OCI-LY1 (cell line): ENCODE data around the gene RERE.
A peak's percentile ranks its signal among the peaks of the same experiment; 100 is the strongest.

ENCODE experiments used
- H2AFZ ChIP-seq: fragments of 200-600 bp; sonication (generic), shearing (Covaris generic); 2 replicates; pipeline ENCODE4 v1.6.0; 2014; ENCODE audit warnings: antibody characterized with exemption, mild to moderate bottlenecking, low read length
- H3F3A ChIP-seq: fragments of 200-600 bp; sonication (generic), shearing (Covaris generic); 2 replicates; pipeline ENCODE4 v1.6.0; 2014; ENCODE audit warnings: mild to moderate bottlenecking, antibody characterized with exemption, low read length, moderate library complexity; ENCODE audit not compliant: insufficient read depth
- H3K27ac ChIP-seq: fragments of 200-600 bp; sonication (generic); 2 replicates; pipeline ENCODE4 v1.5.1; 2014; ENCODE audit warnings: low read length, mixed run types, mild to moderate bottlenecking, low read depth; ENCODE audit not compliant: poor library complexity, severe bottlenecking
- H3K27me3 ChIP-seq: fragments of 200-600 bp; sonication (generic); 2 replicates; pipeline ENCODE4 v1.6.0; 2014; ENCODE audit warnings: antibody characterized with exemption, mild to moderate bottlenecking, low read length, moderate library complexity; ENCODE audit not compliant: insufficient read depth
- H3K36me3 ChIP-seq: fragments of 200-600 bp; sonication (generic); 2 replicates; pipeline ENCODE4 v1.6.1; 2014; ENCODE audit warnings: mild to moderate bottlenecking, antibody characterized with exemption, low read length, moderate library complexity, mixed read lengths; ENCODE audit not compliant: insufficient read depth
- H3K4me1 ChIP-seq: fragments of 200-600 bp; sonication (generic); 2 replicates; pipeline ENCODE4 v1.5.1; 2014; ENCODE audit warnings: mild to moderate bottlenecking, low read length, moderate library complexity; ENCODE audit not compliant: insufficient read depth, severe bottlenecking
- H3K4me2 ChIP-seq: fragments of 200-600 bp; sonication (generic), shearing (Covaris generic); 2 replicates; pipeline ENCODE4 v1.6.1; 2014; ENCODE audit warnings: low read length
- H3K4me3 ChIP-seq: fragments of 200-600 bp; sonication (generic); 2 replicates; pipeline ENCODE4 v1.5.1; 2014; ENCODE audit warnings: low read length, low read depth, mild to moderate bottlenecking, mixed read lengths; ENCODE audit not compliant: poor library complexity, severe bottlenecking
- H3K79me2 ChIP-seq: fragments of 200-600 bp; shearing (Covaris generic); 2 replicates; pipeline ENCODE4 v1.6.1; 2016; ENCODE audit warnings: mixed run types, low read length, mixed read lengths; ENCODE audit not compliant: insufficient read depth
- H3K9ac ChIP-seq: fragments of 200-600 bp; sonication (generic), shearing (Covaris generic); 2 replicates; pipeline ENCODE4 v1.6.1; 2014; ENCODE audit warnings: mild to moderate bottlenecking, low read length, mixed read lengths
- H3K9me2 ChIP-seq: fragments of 200-600 bp; sonication (generic), shearing (Covaris generic); 2 replicates; pipeline ENCODE4 v1.6.1; 2014; ENCODE audit warnings: low read depth, mild to moderate bottlenecking, low read length, mixed read lengths
- H3K9me3 ChIP-seq: fragments of 200-600 bp; shearing (Covaris generic); 2 replicates; pipeline ENCODE4 v1.6.1; 2014; ENCODE audit warnings: low read length, mixed read lengths
- H4K20me1 ChIP-seq: fragments of 200-600 bp; sonication (generic), shearing (Covaris generic); 2 replicates; pipeline ENCODE4 v1.6.0; 2016; ENCODE audit warnings: mild to moderate bottlenecking, low read length; ENCODE audit not compliant: insufficient read depth
- CTCF ChIP-seq: fragments of 200-600 bp; sonication (generic), shearing (Covaris generic); IDR thresholded peaks from 2 replicates; pipeline ENCODE4 v1.5.1; 2017; ENCODE audit warnings: mild to moderate bottlenecking, antibody characterized with exemption, low read length, moderate library complexity, mixed read lengths
- EZH2 ChIP-seq: fragments of 200-600 bp; sonication (generic), shearing (Covaris generic); IDR thresholded peaks from 2 replicates; pipeline ENCODE4 v1.8.0; 2017; ENCODE audit warnings: borderline replicate concordance, mixed run types, mild to moderate bottlenecking, antibody characterized with exemption, low read length, moderate library complexity, mixed read lengths

The RERE gene

GRCh38 chr1:8536515-8536914, 280.9 kb downstream of the RERE start:
- Histone ChIP-seq H3K4me1 (peaks cover 44% of the 10 kb centered on the region), H3K4me3 (no peak overlapping the region), H2AFZ (no peak overlapping the region), H3K27me3 (no peaks in the 10 kb centered on the region), H4K20me1 (no peaks in the 10 kb centered on the region), H3K27ac (no peak overlapping the region), H3K4me2 (no peak overlapping the region), H3F3A (no peaks in the 10 kb centered on the region), H3K9me2 (no peaks in the 10 kb centered on the region), H3K9me3 (no peaks in the 10 kb centered on the region), H3K79me2 (no peaks in the 10 kb centered on the region), H3K9ac (no peak overlapping the region), H3K36me3 (no peaks in the 10 kb centered on the region; the same call in 1 of the 2 replicates)
- TF ChIP-seq EZH2 (no peak), CTCF (no peak)

- no peak overlapping the region for H2AFZ ChIP-seq
- peak overlapping the region; percentile 71 for H3K27ac ChIP-seq
- no peaks in the 10 kb centered on the region for H3K36me3 ChIP-seq
- no peaks in the 10 kb centered on the region for H3K27me3 ChIP-seq
- TF ChIP-seq EZH2, result no peak
- TF ChIP-seq CTCF, result no peak
- peak overlapping the region; percentile 47; the same call in 1 of the 2 replicates for H3K4me2 ChIP-seq
- no peaks in the 10 kb centered on the region for H3K9me3 ChIP-seq
- no peaks in the 10 kb centered on the region for H3K79me2 ChIP-seq
- H3K4me1 ChIP-seq, result peaks cover 55% of the 10 kb centered on the region
- H3K9me2 ChIP-seq, result no peaks in the 10 kb centered on the region
- H3K4me3 ChIP-seq, result no peak overlapping the region
- H3F3A ChIP-seq, result no peaks in the 10 kb centered on the region
- H4K20me1 ChIP-seq, result no peaks in the 10 kb centered on the region
- no peak overlapping the region; the same call in 1 of the 2 replicates for H3K9ac ChIP-seq
Observed at GRCh38 chr1:8533907-8534306, 283.5 kb downstream of the RERE start.

- H3K27ac ChIP-seq, result peak overlapping the region; percentile 71
- H3K4me2 ChIP-seq, result peak overlapping the region; percentile 47
- H3F3A ChIP-seq, result no peaks in the 10 kb centered on the region; the same call in 1 of the 2 replicates
- no peaks in the 10 kb centered on the region for H3K9me3 ChIP-seq
- H2AFZ ChIP-seq, result no peak overlapping the region
- H3K79me2 ChIP-seq, result no peaks in the 10 kb centered on the region
- H3K9me2 ChIP-seq, result no peaks in the 10 kb centered on the region
- TF ChIP-seq EZH2 (no peak), CTCF (no peak)
- H3K27me3 ChIP-seq, result no peaks in the 10 kb centered on the region
- H3K36me3 ChIP-seq, result no peaks in the 10 kb centered on the region
- H3K4me3 ChIP-seq, result no peak overlapping the region
- H3K4me1 ChIP-seq, result peaks cover 63% of the 10 kb centered on the region
- no peaks in the 10 kb centered on the region for H4K20me1 ChIP-seq
- H3K9ac ChIP-seq, result peak overlapping the region; percentile 24
Observed at GRCh38 chr1:8533124-8533523, 284.3 kb downstream of the RERE start.
